ENCODE data around the gene LRRC72. TPM values are rescaled to one million over a fixed set of nuclear protein-coding genes. Genes with fewer than 3 reads are reported as not detected.

Gene LRRC72
- not detected for polyA plus RNA-seq
- long read RNA-seq, donor 1: 0 reads
- long read RNA-seq, donor 2: 0 reads
- long read RNA-seq, donor 3: 0 reads
- long read RNA-seq, donor 4: 0 reads
- long read RNA-seq, donor 5: 0 reads
- long read RNA-seq, donor 6: 0 reads
- long read RNA-seq, donor 7: 0 reads
- long read RNA-seq, donor 8: 0 reads
- long read RNA-seq, donor 9: 0 reads
- long read RNA-seq, donor 10: 0 reads

DNA sequence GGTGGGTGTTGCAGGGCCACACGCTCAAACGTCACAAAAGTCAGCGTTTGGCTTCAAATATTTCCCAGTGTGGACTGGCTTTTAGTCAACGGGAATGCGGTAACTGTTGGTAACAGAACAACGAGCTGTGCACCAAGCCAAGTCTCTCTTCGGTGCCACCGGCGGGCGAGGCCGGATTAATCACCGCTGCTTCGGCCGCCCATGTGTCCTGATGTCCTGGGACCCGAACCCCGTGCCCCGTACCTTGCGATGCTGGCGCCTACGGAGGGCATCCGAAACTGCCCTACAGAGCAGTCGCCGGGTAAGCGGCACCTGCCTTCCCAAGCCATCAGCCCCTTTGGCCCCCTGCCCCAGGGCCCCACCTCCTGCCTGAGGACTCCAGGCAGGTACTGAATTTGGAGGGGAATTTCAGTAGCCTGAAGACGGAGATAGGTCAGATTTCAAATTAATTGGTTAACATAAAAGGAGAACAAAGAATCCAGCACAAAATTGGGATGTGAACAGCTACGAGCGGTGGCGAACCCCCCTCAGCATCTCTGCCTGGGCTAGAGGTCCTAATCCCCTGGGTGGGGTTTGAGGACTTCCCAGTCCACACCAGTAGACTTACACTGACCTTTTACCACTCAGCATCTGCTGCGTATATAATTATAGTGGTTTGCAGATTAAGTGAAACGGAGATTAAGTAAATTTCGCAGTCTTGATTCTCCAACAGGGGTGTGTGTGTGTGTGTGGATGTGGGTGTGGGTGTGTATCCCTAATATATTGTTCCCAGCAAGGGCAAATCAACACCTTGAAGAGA lies at the start of gene LRRC72:
TSS of gene LRRC72 (plus strand) at position 84 of the 799 bp plus-strand sequence. CDS start at position 212, 128 bp downstream.
- 91 to 95% (median 92%) methylated on average over 31 of the region's 31 CpGs for WGBS, 3 donors
- FAIRE-seq (no peak), DNase-seq (no peak)
- no peaks in the 10 kb centered on the region for H3K27me3 ChIP-seq (ENCODE audit: control insufficient read depth in 3 of 3, insufficient read depth in 3 of 3, low read length in 3 of 3)
- H3K36me3 ChIP-seq (ENCODE audit: control insufficient read depth in 3 of 3, insufficient read depth in 2 of 3, low read depth in 1 of 3, low read length in 3 of 3): no peaks in the 10 kb centered on the region
- H3K27ac ChIP-seq (ENCODE audit: low read depth in 1 of 3, low read length in 2 of 3): no peak within 1 kb of the TSS
- H3K4me3 ChIP-seq (ENCODE audit: low read depth in 1 of 3, low read length in 3 of 3): no peak within 1 kb of the TSS
- H3K4me1 ChIP-seq (ENCODE audit: control insufficient read depth in 3 of 3, insufficient read depth in 2 of 3, low read depth in 1 of 3, low read length in 2 of 3): no peaks in the 10 kb centered on the region
- H3K9me3 ChIP-seq (ENCODE audit: control insufficient read depth in 2 of 2, insufficient read depth in 1 of 2, low read depth in 1 of 2, low read length in 1 of 2): no peaks in the 10 kb centered on the region

DNA sequence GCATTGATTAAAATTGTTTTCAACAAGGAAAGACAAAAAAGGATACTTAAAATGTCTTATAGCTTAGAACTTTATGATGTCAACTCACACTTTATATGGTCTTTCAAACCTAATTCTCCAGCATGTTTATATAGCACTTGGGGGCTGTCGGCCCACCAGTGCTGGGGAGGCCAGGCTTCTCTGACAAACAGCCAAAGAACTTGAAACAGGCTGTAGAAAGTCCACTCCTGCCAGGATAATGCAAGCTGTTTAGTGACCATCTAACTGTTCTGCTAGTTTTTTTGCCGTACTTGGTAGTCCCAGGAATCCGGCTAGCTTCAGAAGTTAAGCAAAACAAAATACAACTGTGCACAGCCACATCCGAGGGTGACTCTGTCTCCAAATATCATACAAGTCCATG lies 47.5 kb upstream of the LRRC72 start:
- H3K4me3 ChIP-seq (ENCODE audit: low read depth in 1 of 3, low read length in 3 of 3): no peak overlapping the region
- FAIRE-seq: no peak
- 46 to 65% (median 59%) methylated on average over 4 of the region's 4 CpGs for WGBS, 3 donors
- H3K9me3 ChIP-seq (ENCODE audit: control insufficient read depth in 2 of 2, insufficient read depth in 1 of 2, low read depth in 1 of 2, low read length in 1 of 2): no peaks in the 10 kb centered on the region
- H3K36me3 ChIP-seq (ENCODE audit: control insufficient read depth in 3 of 3, insufficient read depth in 2 of 3, low read depth in 1 of 3, low read length in 3 of 3): no peaks in the 10 kb centered on the region
- no peaks in the 10 kb centered on the region for H3K27me3 ChIP-seq (ENCODE audit: control insufficient read depth in 3 of 3, insufficient read depth in 3 of 3, low read length in 3 of 3)
- no peaks in the 10 kb centered on the region for H3K4me1 ChIP-seq (ENCODE audit: control insufficient read depth in 3 of 3, insufficient read depth in 2 of 3, low read depth in 1 of 3, low read length in 2 of 3)
- DNase-seq: no peak
- no peak overlapping the region for H3K27ac ChIP-seq (ENCODE audit: low read depth in 1 of 3, low read length in 2 of 3)

DNA sequence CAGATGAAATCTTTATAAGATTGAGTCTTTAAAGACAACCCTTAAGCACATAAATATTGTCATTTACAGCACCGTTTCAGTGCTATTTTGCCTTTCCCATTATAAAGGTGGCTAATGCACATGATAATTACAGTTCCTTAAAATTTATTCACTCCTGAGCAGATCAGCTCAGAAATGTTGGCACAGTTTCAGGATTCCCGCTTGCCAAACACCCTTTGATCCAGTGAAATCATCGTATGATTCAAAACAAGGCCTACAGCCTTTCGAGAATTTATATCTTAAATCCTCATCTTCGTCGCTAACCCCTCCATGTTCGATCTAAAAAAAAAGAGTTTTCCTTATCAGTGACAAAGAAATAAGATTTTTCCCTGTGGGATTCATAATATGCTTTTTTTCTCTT lies 47.0 kb upstream of the LRRC72 start:
- Histone ChIP-seq H3K9me3 (ENCODE audit: control insufficient read depth in 2 of 2, insufficient read depth in 1 of 2, low read depth in 1 of 2, low read length in 1 of 2) (no peaks in the 10 kb centered on the region), H3K27me3 (ENCODE audit: control insufficient read depth in 3 of 3, insufficient read depth in 3 of 3, low read length in 3 of 3) (no peaks in the 10 kb centered on the region), H3K4me3 (ENCODE audit: low read depth in 1 of 3, low read length in 3 of 3) (no peak overlapping the region), H3K27ac (ENCODE audit: low read depth in 1 of 3, low read length in 2 of 3) (no peak overlapping the region), H3K36me3 (ENCODE audit: control insufficient read depth in 3 of 3, insufficient read depth in 2 of 3, low read depth in 1 of 3, low read length in 3 of 3) (no peaks in the 10 kb centered on the region), H3K4me1 (ENCODE audit: control insufficient read depth in 3 of 3, insufficient read depth in 2 of 3, low read depth in 1 of 3, low read length in 2 of 3) (no peaks in the 10 kb centered on the region)
- FAIRE-seq (no peak), DNase-seq (peak in 1 of 2 donors; percentile 40)
- 24 to 51% (median 36%) methylated on average over 7 of the region's 7 CpGs for WGBS, 3 donors

DNA sequence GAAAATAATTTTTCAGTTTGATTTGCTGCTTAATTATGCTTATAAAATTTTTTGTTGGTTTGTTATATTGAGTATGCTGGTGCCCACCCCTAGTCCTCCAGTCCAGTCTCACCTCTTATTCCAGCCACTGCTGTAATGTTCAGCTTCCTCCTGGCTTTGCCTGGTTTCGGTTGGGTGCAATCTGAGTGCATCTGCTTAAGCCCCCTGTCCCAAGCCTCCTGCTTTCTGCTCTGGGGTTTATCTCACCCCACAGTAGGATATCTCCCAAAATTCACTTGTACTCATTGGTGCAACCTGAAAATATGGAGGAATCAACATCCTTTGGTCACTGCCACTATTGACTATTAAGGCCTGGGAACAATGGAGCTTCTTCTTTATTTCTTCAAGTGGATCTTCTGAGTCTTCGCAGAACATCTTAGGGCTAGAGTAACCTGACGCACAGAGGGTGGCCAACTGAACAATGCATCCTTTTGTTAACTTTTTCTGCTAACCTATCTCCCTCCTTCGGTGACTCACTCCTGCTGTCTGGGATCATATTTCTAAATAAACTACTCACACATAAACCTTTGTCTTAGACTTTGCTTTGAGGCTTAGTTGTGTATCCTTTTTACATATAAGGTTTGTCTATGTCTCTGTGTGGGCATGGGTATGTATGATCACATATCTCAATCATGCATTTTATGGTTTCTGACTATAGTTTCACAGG lies 42.0 kb upstream of the LRRC72 start:
- no peak overlapping the region for H3K27ac ChIP-seq (ENCODE audit: low read depth in 1 of 3, low read length in 2 of 3)
- no peaks in the 10 kb centered on the region for H3K36me3 ChIP-seq (ENCODE audit: control insufficient read depth in 3 of 3, insufficient read depth in 2 of 3, low read depth in 1 of 3, low read length in 3 of 3)
- no peak for FAIRE-seq
- no peak overlapping the region for H3K4me3 ChIP-seq (ENCODE audit: low read depth in 1 of 3, low read length in 3 of 3)
- no peaks in the 10 kb centered on the region for H3K4me1 ChIP-seq (ENCODE audit: control insufficient read depth in 3 of 3, insufficient read depth in 2 of 3, low read depth in 1 of 3, low read length in 2 of 3)
- peak in 1 of 2 donors; percentile 60 for DNase-seq
- WGBS, 3 donors: 40 to 60% (median 52%) methylated on average over 4 of the region's 4 CpGs
- no peaks in the 10 kb centered on the region for H3K27me3 ChIP-seq (ENCODE audit: control insufficient read depth in 3 of 3, insufficient read depth in 3 of 3, low read length in 3 of 3)
- H3K9me3 ChIP-seq (ENCODE audit: control insufficient read depth in 2 of 2, insufficient read depth in 1 of 2, low read depth in 1 of 2, low read length in 1 of 2): no peaks in the 10 kb centered on the region

DNA sequence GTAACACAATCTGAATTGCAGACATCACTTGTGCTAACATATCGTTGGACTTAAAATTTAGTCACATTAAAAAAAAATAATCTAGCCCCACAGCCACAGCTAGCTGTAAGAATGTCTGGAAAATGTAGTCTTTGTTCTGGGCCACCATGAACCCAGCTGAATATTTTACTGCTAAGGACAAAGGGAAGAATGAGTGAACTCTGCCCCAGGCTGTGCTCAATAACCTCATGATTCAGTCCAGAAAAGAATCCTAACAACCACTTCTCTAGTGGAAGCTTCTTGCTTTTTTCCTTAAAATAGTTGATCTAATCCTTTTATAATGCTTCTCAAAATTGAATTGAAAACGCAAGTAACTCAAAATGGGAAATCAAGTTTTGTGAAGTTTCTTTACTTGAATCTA lies 35.5 kb upstream of the LRRC72 start:
- Histone ChIP-seq H3K9me3 (ENCODE audit: control insufficient read depth in 2 of 2, insufficient read depth in 1 of 2, low read depth in 1 of 2, low read length in 1 of 2) (no peaks in the 10 kb centered on the region), H3K27ac (ENCODE audit: low read depth in 1 of 3, low read length in 2 of 3) (peak overlapping the region in 1 of 3 donors; percentile 77), H3K36me3 (ENCODE audit: control insufficient read depth in 3 of 3, insufficient read depth in 2 of 3, low read depth in 1 of 3, low read length in 3 of 3) (no peaks in the 10 kb centered on the region), H3K4me3 (ENCODE audit: low read depth in 1 of 3, low read length in 3 of 3) (no peak overlapping the region), H3K4me1 (ENCODE audit: control insufficient read depth in 3 of 3, insufficient read depth in 2 of 3, low read depth in 1 of 3, low read length in 2 of 3) (peaks cover 0 to 13% (median 0%) of the 10 kb centered on the region in 3 donors), H3K27me3 (ENCODE audit: control insufficient read depth in 3 of 3, insufficient read depth in 3 of 3, low read length in 3 of 3) (no peaks in the 10 kb centered on the region)
- 22 to 57% (median 30%) methylated on average over 2 of the region's 2 CpGs for WGBS, 3 donors
- FAIRE-seq (no peak), DNase-seq (peak; percentile 39 to 74)

DNA sequence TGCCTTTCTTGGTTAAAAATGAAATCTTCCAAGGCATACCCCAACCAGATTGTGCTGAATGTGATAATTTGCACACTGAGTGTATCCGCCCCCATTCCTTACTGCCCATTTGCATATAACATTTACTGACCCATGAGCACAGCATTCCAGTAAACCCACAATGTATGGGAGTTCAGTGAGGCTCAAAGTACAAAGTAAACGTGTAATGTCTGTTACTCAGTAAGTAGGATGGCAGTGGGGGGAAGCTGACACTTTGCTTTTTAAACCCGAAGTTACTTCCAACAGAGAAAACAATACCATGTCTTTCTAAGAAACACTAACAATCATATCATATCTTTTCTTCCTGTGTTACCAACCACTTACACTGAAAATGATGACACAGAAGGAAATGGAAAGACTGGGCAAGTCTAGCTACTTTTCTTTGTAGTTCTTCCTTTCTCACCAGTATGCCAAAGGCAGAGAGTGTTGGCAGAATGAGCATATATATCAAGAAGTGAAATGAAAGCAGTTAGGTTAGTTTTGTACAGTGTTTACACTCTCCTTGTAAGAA lies 34.0 kb upstream of the LRRC72 start:
- Histone ChIP-seq H3K36me3 (ENCODE audit: control insufficient read depth in 3 of 3, insufficient read depth in 2 of 3, low read depth in 1 of 3, low read length in 3 of 3) (no peaks in the 10 kb centered on the region), H3K4me1 (ENCODE audit: control insufficient read depth in 3 of 3, insufficient read depth in 2 of 3, low read depth in 1 of 3, low read length in 2 of 3) (peaks cover 0 to 13% (median 0%) of the 10 kb centered on the region in 3 donors), H3K27ac (ENCODE audit: low read depth in 1 of 3, low read length in 2 of 3) (peak overlapping the region in 1 of 3 donors; percentile 77), H3K4me3 (ENCODE audit: low read depth in 1 of 3, low read length in 3 of 3) (no peak overlapping the region), H3K27me3 (ENCODE audit: control insufficient read depth in 3 of 3, insufficient read depth in 3 of 3, low read length in 3 of 3) (no peaks in the 10 kb centered on the region), H3K9me3 (ENCODE audit: control insufficient read depth in 2 of 2, insufficient read depth in 1 of 2, low read depth in 1 of 2, low read length in 1 of 2) (no peaks in the 10 kb centered on the region)
- WGBS, 3 donors: 28 to 52% (median 39%) methylated on average over 3 of the region's 3 CpGs
- FAIRE-seq: no peak
- peak; percentile 48 to 83 for DNase-seq

DNA sequence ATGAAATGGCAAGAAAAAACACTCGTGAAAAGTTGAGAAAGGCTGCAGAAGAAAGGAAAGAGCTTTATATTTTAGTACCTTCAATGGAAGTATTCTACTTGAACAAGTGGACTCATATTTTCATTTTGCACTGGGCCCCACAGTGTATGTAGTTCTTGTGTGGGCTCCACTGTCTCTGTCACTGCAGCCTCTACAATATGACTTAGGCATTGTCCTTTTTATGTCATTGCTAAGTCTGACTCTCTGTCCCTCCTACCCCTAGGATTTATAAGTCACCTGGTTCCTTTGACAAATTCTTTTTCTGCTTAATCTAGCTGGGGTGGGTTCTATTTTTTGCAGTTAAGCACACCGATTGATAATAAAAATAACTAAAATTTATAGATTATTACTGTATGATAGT lies 33.4 kb upstream of the LRRC72 start:
- FAIRE-seq: no peak
- H3K4me1 ChIP-seq (ENCODE audit: control insufficient read depth in 3 of 3, insufficient read depth in 2 of 3, low read depth in 1 of 3, low read length in 2 of 3): peaks cover 0 to 13% (median 0%) of the 10 kb centered on the region in 3 donors
- H3K27me3 ChIP-seq (ENCODE audit: control insufficient read depth in 3 of 3, insufficient read depth in 3 of 3, low read length in 3 of 3): no peaks in the 10 kb centered on the region
- no peak for DNase-seq
- no peaks in the 10 kb centered on the region for H3K36me3 ChIP-seq (ENCODE audit: control insufficient read depth in 3 of 3, insufficient read depth in 2 of 3, low read depth in 1 of 3, low read length in 3 of 3)
- no peaks in the 10 kb centered on the region for H3K9me3 ChIP-seq (ENCODE audit: control insufficient read depth in 2 of 2, insufficient read depth in 1 of 2, low read depth in 1 of 2, low read length in 1 of 2)
- 75 to 87% (median 80%) methylated on average over 2 of the region's 2 CpGs for WGBS, 3 donors
- H3K27ac ChIP-seq (ENCODE audit: low read depth in 1 of 3, low read length in 2 of 3): peak overlapping the region in 1 of 3 donors; percentile 77
- no peak overlapping the region for H3K4me3 ChIP-seq (ENCODE audit: low read depth in 1 of 3, low read length in 3 of 3)

DNA sequence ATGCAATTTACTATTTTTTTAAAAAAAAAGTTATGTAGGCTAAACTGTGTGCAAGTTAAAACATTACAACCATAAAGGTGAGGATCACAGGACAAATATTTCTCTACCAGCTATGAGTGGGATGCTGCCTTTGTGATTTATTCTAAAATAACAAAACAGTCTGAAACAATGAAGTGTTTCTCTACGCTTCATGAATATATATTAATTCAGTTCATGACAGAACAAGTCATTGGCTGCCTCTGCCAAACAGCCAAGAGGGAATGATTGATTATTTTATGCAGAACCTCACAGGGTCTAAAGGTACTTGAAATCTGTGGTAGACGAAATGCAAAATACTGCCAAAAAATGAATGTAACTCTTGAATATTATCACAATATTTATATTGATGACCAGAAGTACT lies 32.1 kb upstream of the LRRC72 start:
- WGBS, 3 donors: 74 to 90% (median 79%) methylated on average over 2 of the region's 2 CpGs
- Histone ChIP-seq H3K4me3 (ENCODE audit: low read depth in 1 of 3, low read length in 3 of 3) (no peak overlapping the region), H3K4me1 (ENCODE audit: control insufficient read depth in 3 of 3, insufficient read depth in 2 of 3, low read depth in 1 of 3, low read length in 2 of 3) (peaks cover 0 to 13% (median 0%) of the 10 kb centered on the region in 3 donors), H3K9me3 (ENCODE audit: control insufficient read depth in 2 of 2, insufficient read depth in 1 of 2, low read depth in 1 of 2, low read length in 1 of 2) (no peaks in the 10 kb centered on the region), H3K27me3 (ENCODE audit: control insufficient read depth in 3 of 3, insufficient read depth in 3 of 3, low read length in 3 of 3) (no peaks in the 10 kb centered on the region), H3K27ac (ENCODE audit: low read depth in 1 of 3, low read length in 2 of 3) (no peak overlapping the region), H3K36me3 (ENCODE audit: control insufficient read depth in 3 of 3, insufficient read depth in 2 of 3, low read depth in 1 of 3, low read length in 3 of 3) (no peaks in the 10 kb centered on the region)
- no peak for DNase-seq
- no peak for FAIRE-seq

All from small intestine (tissue), 16 donors.